K562 (cell line): ENCODE data around the gene GLMP. TPM values are rescaled to one million over a fixed set of nuclear protein-coding genes. Genes with fewer than 3 reads are reported as not detected.

Experiments
- BMI1 ChIP-seq: fragments of 150-350 bp; IDR thresholded peaks from 2 replicates; pipeline ENCODE4 v1.6.1; 2014; ENCODE audit warnings: low read length
- CBX2 ChIP-seq: fragments of 200-600 bp; sonication (generic); IDR thresholded peaks from one replicate; pipeline ENCODE4 v1.6.1; 2012; ENCODE audit warnings: mild to moderate bottlenecking, low read length, inconsistent platforms; ENCODE audit not compliant: insufficient read depth, poor library complexity, severe bottlenecking
- CBX3 ChIP-seq, 2 experiments: IDR thresholded peaks; 1 replicate in 1 of 2; 2 replicates in 1 of 2; pipeline ENCODE4 v1.6.1; 2012; ENCODE audit warnings: inconsistent platforms in 2 of 2, low read length in 2 of 2, borderline replicate concordance in 1 of 2, control low read depth in 1 of 2
- CREBBP ChIP-seq: IDR thresholded peaks from one replicate; pipeline ENCODE4 v1.6.1; 2012; ENCODE audit warnings: low read depth, mild to moderate bottlenecking, control low read depth, inconsistent platforms, low read length
- E2F1 ChIP-seq: sonication (generic); formaldehyde crosslinking; IDR thresholded peaks from 2 replicates; pipeline ENCODE4 v1.8.1; 2023; ENCODE audit warnings: mild to moderate bottlenecking, missing genetic modification reagents, moderate library complexity
- HDAC1 ChIP-seq, 2 experiments: fragments of 450-650 bp; IDR thresholded peaks; 2 replicates each; pipeline ENCODE4 v1.6.1; 2016 to 2017; ENCODE audit warnings: inconsistent platforms in 1 of 2, mild to moderate bottlenecking in 1 of 2, moderate library complexity in 1 of 2
- HMGN3 ChIP-seq: IDR thresholded peaks from 2 replicates; pipeline ENCODE4 v1.6.1; 2011; ENCODE audit warnings: borderline replicate concordance, low read depth, mild to moderate bottlenecking, mixed read lengths, low read length; ENCODE audit not compliant: insufficient read length; ENCODE audit errors: extremely low read depth
- MBD2 ChIP-seq: sonication (generic); IDR thresholded peaks from 2 replicates; pipeline ENCODE4 v1.6.1; 2016; ENCODE audit warnings: low read depth, borderline replicate concordance
- NCOA2 ChIP-seq, 2 experiments: fragments of 450-650 bp; IDR thresholded peaks; 2 replicates each; pipeline ENCODE4 v1.6.1; 2018; ENCODE audit warnings: mild to moderate bottlenecking in 2 of 2, moderate library complexity in 1 of 2; ENCODE audit not compliant: partially characterized antibody in 2 of 2
- NFRKB ChIP-seq: fragments of 450-650 bp; IDR thresholded peaks from 2 replicates; pipeline ENCODE4 v1.6.1; 2016; ENCODE audit warnings: low read depth
- PHF20 ChIP-seq: fragments of 450-650 bp; IDR thresholded peaks from 2 replicates; pipeline ENCODE4 v1.6.1; 2018; ENCODE audit not compliant: partially characterized antibody
- PHF8 ChIP-seq: fragments of 200-600 bp; sonication (generic); IDR thresholded peaks from 2 replicates; pipeline ENCODE4 v1.6.1; 2012; ENCODE audit warnings: mixed run types, mild to moderate bottlenecking, inconsistent platforms, low read length, moderate library complexity, borderline replicate concordance
- PYGO2 ChIP-seq: fragments of 450-650 bp; IDR thresholded peaks from 2 replicates; pipeline ENCODE4 v1.6.1; 2016; ENCODE audit warnings: mild to moderate bottlenecking, missing genetic modification characterization, moderate library complexity, missing compliant biosample characterization
- SIRT6 ChIP-seq: IDR thresholded peaks from one replicate; pipeline ENCODE4 v1.6.1; 2012; ENCODE audit warnings: low read depth, mild to moderate bottlenecking, control low read depth, inconsistent platforms, low read length, moderate library complexity
- TBP ChIP-seq: optimal IDR thresholded peaks from 2 replicates; pipeline ENCODE3; 2011; ENCODE audit warnings: low read depth, low read length, improper control_type of control experiment
- THRAP3 ChIP-seq: fragments of 450-650 bp; IDR thresholded peaks from 2 replicates; pipeline ENCODE4 v1.6.1; 2016; ENCODE audit warnings: mild to moderate bottlenecking, inconsistent platforms, borderline replicate concordance
- ZEB2 ChIP-seq: fragments of 450-650 bp; IDR thresholded peaks from 2 replicates; pipeline ENCODE4 v1.6.1; 2016
- ZNF77 ChIP-seq: fragments of 250-450 bp; sonication (Bioruptor Pico); IDR thresholded peaks from 2 replicates; pipeline ENCODE4 v1.5.0; 2020
- polyA plus RNA-seq, 8 experiments: library from polyadenylated mRNA; depleted of rRNA in 4 of 8; stranded (reverse) in 5 of 8; unstranded in 3 of 8; fragments of >200 nt; fragmentation: Nextera tagmentation in 2 of 8; fragmentation: Illumina TruSeq in 1 of 8; extraction: Ambion mirVana in 2 of 8; extraction: Trizol in 1 of 8; gene quantifications; 2 replicates each; pipeline versions ENCODE4 v1.2.1 to v1.2.3, GENCODE V29; 2011 to 2014; ENCODE audit warnings: inconsistent platforms in 1 of 8, missing spikeins in 1 of 8
- total RNA-seq, 7 experiments: library from RNA; depleted of rRNA in 6 of 7; stranded (reverse); fragments of >200 nt in 6 of 7; fragmentation: Illumina TruSeq in 2 of 7; extraction: Trizol in 2 of 7; gene quantifications; 2 replicates each; pipeline versions ENCODE4 v1.2.1 to v1.2.3, GENCODE V29; 2011 to 2021; ENCODE audit warnings: low replicate concordance in 1 of 7
- TF ChIP-seq, protein P1 (sequence below): sonication (generic); formaldehyde crosslinking; IDR thresholded peaks from 2 replicates; pipeline ENCODE4 v1.8.1; 2022; ENCODE audit warnings: missing genetic modification reagents
- TF ChIP-seq, protein P2 (sequence below): sonication (generic); formaldehyde crosslinking; IDR thresholded peaks from 2 replicates; pipeline ENCODE4 v1.9.0; 2022; ENCODE audit warnings: mild to moderate bottlenecking, missing genetic modification reagents
- TF ChIP-seq, protein P3 (sequence below): sonication (generic); formaldehyde crosslinking; IDR thresholded peaks from 2 replicates; pipeline ENCODE4 v1.9.0; 2022; ENCODE audit warnings: mild to moderate bottlenecking, missing genetic modification reagents
- TF ChIP-seq, protein P4 (sequence below): fragments of 450-650 bp; formaldehyde crosslinking; IDR thresholded peaks from 2 replicates; pipeline ENCODE4 v1.4.0; 2022; ENCODE audit warnings: missing genetic modification characterization
- TF ChIP-seq, protein P5 (sequence below): fragments of 450-650 bp; formaldehyde crosslinking; conservative IDR thresholded peaks from 2 replicates; pipeline ENCODE4 v1.4.0; 2022; ENCODE audit warnings: mild to moderate bottlenecking, missing genetic modification characterization

GLMP gene
- total and polyA plus RNA-seq, 9 of the 15 experiments (the other 6 are each of a cell fraction or from before 2014, with no cell fraction given) = 8.3 to 28.2 (median 22.4) TPM

GRCh38 chr1:156337888-156338179 is 42.4 kb upstream of the GLMP start (continued):
- TF ChIP-seq BMI1 = no peak
- TF ChIP-seq, protein P1, sequence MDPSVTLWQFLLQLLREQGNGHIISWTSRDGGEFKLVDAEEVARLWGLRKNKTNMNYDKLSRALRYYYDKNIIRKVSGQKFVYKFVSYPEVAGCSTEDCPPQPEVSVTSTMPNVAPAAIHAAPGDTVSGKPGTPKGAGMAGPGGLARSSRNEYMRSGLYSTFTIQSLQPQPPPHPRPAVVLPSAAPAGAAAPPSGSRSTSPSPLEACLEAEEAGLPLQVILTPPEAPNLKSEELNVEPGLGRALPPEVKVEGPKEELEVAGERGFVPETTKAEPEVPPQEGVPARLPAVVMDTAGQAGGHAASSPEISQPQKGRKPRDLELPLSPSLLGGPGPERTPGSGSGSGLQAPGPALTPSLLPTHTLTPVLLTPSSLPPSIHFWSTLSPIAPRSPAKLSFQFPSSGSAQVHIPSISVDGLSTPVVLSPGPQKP (CRISPR knock-in tag) = no peak
- TF ChIP-seq, protein P2, sequence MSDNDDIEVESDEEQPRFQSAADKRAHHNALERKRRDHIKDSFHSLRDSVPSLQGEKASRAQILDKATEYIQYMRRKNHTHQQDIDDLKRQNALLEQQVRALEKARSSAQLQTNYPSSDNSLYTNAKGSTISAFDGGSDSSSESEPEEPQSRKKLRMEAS (CRISPR knock-in tag) = no peak
- no peak for TF ChIP-seq PYGO2 (tag)
- TF ChIP-seq PHF8 = peak; percentile 82; the same call in 1 of the 2 replicates
- TF ChIP-seq MBD2 = no peak
- TF ChIP-seq E2F1 (CRISPR knock-in tag) = no peak
- TF ChIP-seq SIRT6 = no peak
- TF ChIP-seq HDAC1 (IDR thresholded peaks at IDR 0.05) = peak in 1 of 2 experiments; percentile 77; a peak in 2 of 4 replicates
- TF ChIP-seq NFRKB = peak; percentile 70; the same call in 1 of the 2 replicates
- TF ChIP-seq, protein P3, sequence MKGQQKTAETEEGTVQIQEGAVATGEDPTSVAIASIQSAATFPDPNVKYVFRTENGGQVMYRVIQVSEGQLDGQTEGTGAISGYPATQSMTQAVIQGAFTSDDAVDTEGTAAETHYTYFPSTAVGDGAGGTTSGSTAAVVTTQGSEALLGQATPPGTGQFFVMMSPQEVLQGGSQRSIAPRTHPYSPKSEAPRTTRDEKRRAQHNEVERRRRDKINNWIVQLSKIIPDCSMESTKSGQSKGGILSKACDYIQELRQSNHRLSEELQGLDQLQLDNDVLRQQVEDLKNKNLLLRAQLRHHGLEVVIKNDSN = no peak
- TF ChIP-seq, protein P4, sequence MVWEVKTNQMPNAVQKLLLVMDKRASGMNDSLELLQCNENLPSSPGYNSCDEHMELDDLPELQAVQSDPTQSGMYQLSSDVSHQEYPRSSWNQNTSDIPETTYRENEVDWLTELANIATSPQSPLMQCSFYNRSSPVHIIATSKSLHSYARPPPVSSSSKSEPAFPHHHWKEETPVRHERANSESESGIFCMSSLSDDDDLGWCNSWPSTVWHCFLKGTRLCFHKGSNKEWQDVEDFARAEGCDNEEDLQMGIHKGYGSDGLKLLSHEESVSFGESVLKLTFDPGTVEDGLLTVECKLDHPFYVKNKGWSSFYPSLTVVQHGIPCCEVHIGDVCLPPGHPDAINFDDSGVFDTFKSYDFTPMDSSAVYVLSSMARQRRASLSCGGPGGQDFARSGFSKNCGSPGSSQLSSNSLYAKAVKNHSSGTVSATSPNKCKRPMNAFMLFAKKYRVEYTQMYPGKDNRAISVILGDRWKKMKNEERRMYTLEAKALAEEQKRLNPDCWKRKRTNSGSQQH (CRISPR knock-in tag) = 0 out of 2 replicates have a peak, but pooled peaks have one; percentile 56
- TF ChIP-seq, protein P5, sequence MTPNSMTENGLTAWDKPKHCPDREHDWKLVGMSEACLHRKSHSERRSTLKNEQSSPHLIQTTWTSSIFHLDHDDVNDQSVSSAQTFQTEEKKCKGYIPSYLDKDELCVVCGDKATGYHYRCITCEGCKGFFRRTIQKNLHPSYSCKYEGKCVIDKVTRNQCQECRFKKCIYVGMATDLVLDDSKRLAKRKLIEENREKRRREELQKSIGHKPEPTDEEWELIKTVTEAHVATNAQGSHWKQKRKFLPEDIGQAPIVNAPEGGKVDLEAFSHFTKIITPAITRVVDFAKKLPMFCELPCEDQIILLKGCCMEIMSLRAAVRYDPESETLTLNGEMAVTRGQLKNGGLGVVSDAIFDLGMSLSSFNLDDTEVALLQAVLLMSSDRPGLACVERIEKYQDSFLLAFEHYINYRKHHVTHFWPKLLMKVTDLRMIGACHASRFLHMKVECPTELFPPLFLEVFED = peak; percentile 49; the same call in 1 of the 2 replicates
- TF ChIP-seq TBP = no peak
- TF ChIP-seq PHF20 = peak; percentile 51
- no peak for TF ChIP-seq CBX2
- no peak for TF ChIP-seq ZNF77 (CRISPR knock-in tag)
- TF ChIP-seq THRAP3 = no peak
- TF ChIP-seq CBX3 (IDR thresholded peaks at IDR 0.05; ENCODE audit: borderline replicate concordance in 1 of 2, low read length in 2 of 2) = peak in 1 of 2 experiments; percentile 3; a peak in 1 of 3 replicates
- no peak for TF ChIP-seq NCOA2 (IDR thresholded peaks at IDR 0.05; ENCODE audit: partially characterized antibody in 2 of 2)
- TF ChIP-seq HMGN3 = no peak
- no peak for TF ChIP-seq CREBBP
- no peak for TF ChIP-seq ZEB2
